ENCODE data around the gene TUNAR.

DNA sequence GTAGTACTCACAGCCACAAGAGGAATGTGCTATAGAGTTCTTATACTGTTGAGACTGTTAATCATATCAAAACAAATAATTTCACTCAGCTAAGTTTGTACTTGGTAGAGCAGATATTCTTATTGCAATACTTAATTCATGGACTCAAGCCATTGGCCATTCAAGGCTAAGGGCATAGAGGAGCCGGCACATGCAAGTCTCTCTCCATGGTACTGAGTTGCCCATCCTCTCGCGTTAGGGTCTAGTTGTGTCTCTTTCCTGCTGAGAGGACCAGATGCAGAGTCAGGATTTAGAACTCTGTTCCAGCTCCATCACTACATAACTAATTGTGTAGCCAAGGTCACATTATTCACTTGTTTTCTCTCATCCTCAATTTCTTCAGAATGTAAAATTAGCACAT is 14.4 kb upstream of the TUNAR start:
- TF ChIP-seq, protein P1, sequence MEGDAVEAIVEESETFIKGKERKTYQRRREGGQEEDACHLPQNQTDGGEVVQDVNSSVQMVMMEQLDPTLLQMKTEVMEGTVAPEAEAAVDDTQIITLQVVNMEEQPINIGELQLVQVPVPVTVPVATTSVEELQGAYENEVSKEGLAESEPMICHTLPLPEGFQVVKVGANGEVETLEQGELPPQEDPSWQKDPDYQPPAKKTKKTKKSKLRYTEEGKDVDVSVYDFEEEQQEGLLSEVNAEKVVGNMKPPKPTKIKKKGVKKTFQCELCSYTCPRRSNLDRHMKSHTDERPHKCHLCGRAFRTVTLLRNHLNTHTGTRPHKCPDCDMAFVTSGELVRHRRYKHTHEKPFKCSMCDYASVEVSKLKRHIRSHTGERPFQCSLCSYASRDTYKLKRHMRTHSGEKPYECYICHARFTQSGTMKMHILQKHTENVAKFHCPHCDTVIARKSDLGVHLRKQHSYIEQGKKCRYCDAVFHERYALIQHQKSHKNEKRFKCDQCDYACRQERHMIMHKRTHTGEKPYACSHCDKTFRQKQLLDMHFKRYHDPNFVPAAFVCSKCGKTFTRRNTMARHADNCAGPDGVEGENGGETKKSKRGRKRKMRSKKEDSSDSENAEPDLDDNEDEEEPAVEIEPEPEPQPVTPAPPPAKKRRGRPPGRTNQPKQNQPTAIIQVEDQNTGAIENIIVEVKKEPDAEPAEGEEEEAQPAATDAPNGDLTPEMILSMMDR (IDR thresholded peaks at IDR 0.05): no peak
- TF ChIP-seq POLR2AphosphoS5 (IDR thresholded peaks at IDR 0.05) (no peak), EP300 (IDR thresholded peaks at IDR 0.05) (no peak), POLR2A (IDR thresholded peaks at IDR 0.05) (no peak)

All from gastroesophageal sphincter (tissue), 3 donors.